CD4-positive, CD25-positive, alpha-beta regulatory T cell (primary cell): ENCODE data around the gene FARP1. TPM values are rescaled to one million over a fixed set of nuclear protein-coding genes. Genes with fewer than 3 reads are reported as not detected.

Experiments
- ATAC-seq, 2 donors: fragments of 150-1000 bp; cut with Tn5 transposase; one replicate each; pipeline ENCODE4 v1.10.0; 2021; ENCODE audit warnings: low read depth in 2 of 2, moderate number of reproducible peaks in 2 of 2, moderate library complexity in 1 of 2
- DNase-seq, 3 donors: peaks; one replicate each; pipeline versions ENCODE4 v3.0.0 to v3.0.0-alpha.2; 2012 to 2022; ENCODE audit warnings: mixed read lengths in 1 of 3
- H3K27ac ChIP-seq: one replicate; pipeline ENCODE4 v1.7.0; 2013; ENCODE audit warnings: mild to moderate bottlenecking, low read length; ENCODE audit not compliant: insufficient read depth, poor library complexity, severe bottlenecking
- H3K27me3 ChIP-seq: one replicate; pipeline ENCODE4 v1.7.0; 2013; ENCODE audit warnings: low read length; ENCODE audit not compliant: control insufficient read depth, insufficient read depth
- H3K36me3 ChIP-seq: one replicate; pipeline ENCODE4 v1.7.0; 2013; ENCODE audit warnings: mild to moderate bottlenecking, low read length, moderate library complexity; ENCODE audit not compliant: control insufficient read depth, insufficient read depth
- H3K4me1 ChIP-seq: 2 replicates; pipeline ENCODE4 v1.7.0; 2013; ENCODE audit warnings: mild to moderate bottlenecking, low read length; ENCODE audit not compliant: insufficient read depth, control insufficient read depth, poor library complexity, severe bottlenecking
- H3K4me3 ChIP-seq: one replicate; pipeline ENCODE4 v1.7.0; 2013; ENCODE audit warnings: low read depth, mild to moderate bottlenecking, low read length, moderate library complexity
- H3K9me3 ChIP-seq, 2 experiments: 1 replicate in 1 of 2; 2 replicates in 1 of 2; pipeline ENCODE4 v1.7.0; 2013; ENCODE audit warnings: low read length in 2 of 2, mild to moderate bottlenecking in 1 of 2, moderate library complexity in 1 of 2; ENCODE audit not compliant: control insufficient read depth in 2 of 2
- H3K27ac Mint-ChIP-seq, 3 donors: one replicate each; pipeline ENCODE4 v1.8.0; 2020 to 2022; ENCODE audit warnings: mild to moderate bottlenecking in 3 of 3, mixed read lengths in 3 of 3, moderate library complexity in 2 of 3
- H3K27me3 Mint-ChIP-seq: one replicate; pipeline ENCODE4 v1.8.0; 2022; ENCODE audit warnings: mild to moderate bottlenecking, mixed read lengths
- H3K36me3 Mint-ChIP-seq: one replicate; pipeline ENCODE4 v1.8.0; 2020; ENCODE audit warnings: mixed read lengths
- H3K4me1 Mint-ChIP-seq, 4 donors: one replicate each; pipeline ENCODE4 v1.8.0; 2020 to 2022; ENCODE audit warnings: mixed read lengths in 4 of 4, mild to moderate bottlenecking in 1 of 4
- H3K4me3 Mint-ChIP-seq, 4 donors: one replicate each; pipeline ENCODE4 v1.8.0; 2020 to 2022; ENCODE audit warnings: mild to moderate bottlenecking in 4 of 4, mixed read lengths in 4 of 4, moderate library complexity in 3 of 4
- H3K9me3 Mint-ChIP-seq, 7 donors: one replicate each; pipeline ENCODE4 v1.8.0; 2020 to 2022; ENCODE audit warnings: mixed read lengths in 7 of 7, mild to moderate bottlenecking in 3 of 7, moderate library complexity in 2 of 7
- polyA plus RNA-seq, 4 donors: library from polyadenylated mRNA; unstranded; fragments of 300-500 nt; fragmentation: Illumina TruSeq; gene quantifications; one replicate each; pipeline ENCODE4 v1.2.3, GENCODE V29; 2021
- total RNA-seq: library from RNA; stranded (reverse); gene quantifications from one replicate; pipeline ENCODE4 v1.2.3, GENCODE V29; 2022

The FARP1 gene
- total and polyA plus RNA-seq, 5 donors from 2014 or later: 0.25 to 0.79 (median 0.46) TPM

DNA sequence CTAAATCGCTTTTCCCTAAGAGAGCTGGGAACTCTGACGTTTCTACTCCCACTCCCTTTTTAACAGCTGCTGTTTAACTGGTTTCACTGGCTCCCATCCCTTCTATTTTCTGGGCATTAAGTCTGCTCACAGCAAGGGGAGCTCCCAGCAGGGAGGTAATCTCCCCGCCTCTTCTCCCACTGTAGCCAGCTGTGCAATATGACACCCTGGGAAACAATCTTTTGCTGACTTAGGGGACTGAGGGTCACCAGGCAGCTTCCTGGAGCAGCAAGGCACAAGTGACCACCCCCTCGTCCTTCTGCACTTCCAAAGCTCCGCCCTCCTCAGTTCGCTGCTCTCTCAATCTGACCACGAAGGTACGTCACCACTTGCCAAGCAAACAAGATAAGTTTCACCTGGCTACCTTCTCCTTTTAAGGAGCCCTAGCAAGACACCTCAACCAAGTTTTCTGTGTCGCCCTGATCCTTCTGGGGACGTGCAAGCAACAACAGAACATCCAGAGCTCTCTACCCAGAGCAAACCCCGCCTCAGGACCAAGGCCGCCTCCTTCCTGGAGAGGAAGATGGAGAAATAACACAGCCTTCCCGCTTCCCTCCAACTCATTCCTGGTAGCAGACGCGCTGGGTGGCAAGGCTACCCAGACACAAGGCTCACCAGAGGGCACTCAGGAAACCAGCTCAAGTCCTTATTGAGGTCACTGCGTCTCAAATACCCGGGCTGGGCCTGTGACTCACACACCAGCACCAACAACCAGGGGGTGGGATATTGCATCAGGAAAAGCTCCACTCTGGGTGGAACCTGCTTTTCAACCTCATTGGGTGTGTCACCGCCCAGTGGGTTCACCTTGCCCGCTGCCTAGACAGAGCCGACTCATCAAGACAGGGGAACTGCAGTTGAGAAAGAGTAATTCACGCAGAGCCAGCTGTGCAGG is 341.7 kb downstream of the FARP1 start:
- H3K27ac ChIP-seq: peak overlapping the region; percentile 57
- H3K36me3 Mint-ChIP-seq: peaks cover 10% of the 10 kb centered on the region
- no peaks in the 10 kb centered on the region for H3K9me3 Mint-ChIP-seq
- H3K4me1 Mint-ChIP-seq: peaks cover 41 to 86% (median 60%) of the 10 kb centered on the region in 4 donors
- peak overlapping the region; percentile 81 to 92 (median 90) for H3K27ac Mint-ChIP-seq
- H3K4me3 Mint-ChIP-seq: peak overlapping the region; percentile 44 to 71 (median 71)
- H3K27me3 ChIP-seq: no peaks in the 10 kb centered on the region
- peaks cover 76% of the 10 kb centered on the region for H3K4me1 ChIP-seq
- DNase-seq: peak; percentile 7 to 53 (median 42)
- peak overlapping the region; percentile 31 for H3K4me3 ChIP-seq
- peaks cover 25% of the 10 kb centered on the region for H3K36me3 ChIP-seq
- no peaks in the 10 kb centered on the region for H3K27me3 Mint-ChIP-seq
- ATAC-seq: peak; percentile 64 to 72
- no peaks in the 10 kb centered on the region for H3K9me3 ChIP-seq

DNA sequence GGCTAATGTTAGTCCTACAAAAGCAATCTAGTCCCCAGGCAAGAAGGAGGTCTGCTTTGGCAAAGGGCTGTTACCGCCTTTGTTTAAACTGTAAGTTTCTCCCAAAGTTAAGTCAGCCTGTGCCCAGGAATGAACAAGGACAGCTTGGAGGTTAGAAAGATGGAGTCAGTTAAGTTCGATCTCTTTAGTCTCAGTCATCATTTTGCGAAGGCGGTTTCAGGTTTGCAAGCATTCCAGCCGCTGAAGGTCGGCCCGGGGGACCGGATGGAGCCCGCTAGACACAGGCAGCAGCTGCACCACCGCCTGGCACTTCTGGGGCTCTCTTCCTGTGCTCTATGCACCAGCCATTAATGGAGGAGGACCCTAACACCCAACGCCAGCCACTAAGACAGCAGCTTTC is 342.7 kb downstream of the FARP1 start:
- Mint-ChIP-seq H3K36me3 (peaks cover 10% of the 10 kb centered on the region), H3K4me3 (peak overlapping the region in 3 of 4 donors; percentile 49 to 71 (median 71)), H3K27me3 (no peaks in the 10 kb centered on the region), H3K9me3 (no peaks in the 10 kb centered on the region), H3K4me1 (peaks cover 41 to 94% (median 66%) of the 10 kb centered on the region in 4 donors), H3K27ac (peak overlapping the region; percentile 78 to 98 (median 92))
- Histone ChIP-seq H3K36me3 (peaks cover 29% of the 10 kb centered on the region), H3K4me1 (peaks cover 79% of the 10 kb centered on the region), H3K4me3 (peak overlapping the region; percentile 31), H3K27ac (peak overlapping the region; percentile 57), H3K9me3 (no peaks in the 10 kb centered on the region), H3K27me3 (no peaks in the 10 kb centered on the region)
- ATAC-seq (no peak), DNase-seq (no peak)

DNA sequence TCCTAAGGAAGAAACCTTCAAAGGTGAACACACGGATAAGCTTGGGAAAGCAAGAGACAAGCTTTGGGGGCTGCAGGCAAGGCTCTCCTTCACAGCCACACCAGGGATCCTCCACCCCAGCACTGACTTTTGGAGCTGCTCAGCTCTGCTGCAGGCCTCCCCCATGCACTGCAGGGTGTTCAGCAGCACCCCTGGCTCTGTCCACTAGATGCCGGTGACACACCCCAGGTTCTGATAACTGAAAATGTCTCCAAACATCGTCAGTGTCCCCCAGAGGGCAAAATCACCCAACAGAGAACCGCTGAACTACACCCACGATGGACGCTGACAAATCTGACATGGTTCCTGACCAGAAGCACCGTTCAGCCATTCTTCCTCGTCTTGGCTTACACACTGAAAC is 343.5 kb downstream of the FARP1 start:
- DNase-seq: no peak
- no peaks in the 10 kb centered on the region for H3K27me3 Mint-ChIP-seq
- H3K27ac Mint-ChIP-seq: peak overlapping the region in 2 of 3 donors; percentile 51 to 67
- H3K4me3 Mint-ChIP-seq: peak overlapping the region in 1 of 4 donors; percentile 44
- Histone ChIP-seq H3K27me3 (no peaks in the 10 kb centered on the region), H3K36me3 (peaks cover 23% of the 10 kb centered on the region), H3K4me1 (peaks cover 78% of the 10 kb centered on the region), H3K27ac (no peak overlapping the region), H3K9me3 (no peaks in the 10 kb centered on the region), H3K4me3 (no peak overlapping the region)
- no peaks in the 10 kb centered on the region for H3K9me3 Mint-ChIP-seq
- peaks cover 6% of the 10 kb centered on the region for H3K36me3 Mint-ChIP-seq
- no peak for ATAC-seq
- H3K4me1 Mint-ChIP-seq: peaks cover 39 to 94% (median 63%) of the 10 kb centered on the region in 4 donors

- H3K4me1 ChIP-seq: peaks cover 75% of the 10 kb centered on the region
- H3K9me3 ChIP-seq: no peaks in the 10 kb centered on the region
- H3K27me3 ChIP-seq: no peaks in the 10 kb centered on the region
- H3K9me3 Mint-ChIP-seq: no peaks in the 10 kb centered on the region
- peaks cover 40 to 93% (median 65%) of the 10 kb centered on the region in 4 donors for H3K4me1 Mint-ChIP-seq
- ATAC-seq (no peak), DNase-seq (no peak)
- peaks cover 4% of the 10 kb centered on the region for H3K36me3 Mint-ChIP-seq
- H3K27ac Mint-ChIP-seq: peak overlapping the region; percentile 51 to 67 (median 54)
- no peaks in the 10 kb centered on the region for H3K27me3 Mint-ChIP-seq
- peaks cover 17% of the 10 kb centered on the region for H3K36me3 ChIP-seq
- H3K4me3 ChIP-seq: no peak overlapping the region
- no peak overlapping the region for H3K27ac ChIP-seq
- peak overlapping the region in 1 of 4 donors; percentile 44 for H3K4me3 Mint-ChIP-seq
Measured at GRCh38 chr13:98487016-98487415, 344.1 kb downstream of the FARP1 start.

GRCh38 chr13:98487522-98487921 is 344.6 kb downstream of the FARP1 start:
- H3K4me1 ChIP-seq: peaks cover 76% of the 10 kb centered on the region
- DNase-seq: no peak
- Mint-ChIP-seq H3K36me3 (peaks cover 4% of the 10 kb centered on the region), H3K27ac (peak overlapping the region in 2 of 3 donors; percentile 67 to 89), H3K27me3 (no peaks in the 10 kb centered on the region), H3K4me3 (peak overlapping the region in 1 of 4 donors; percentile 5), H3K9me3 (no peaks in the 10 kb centered on the region), H3K4me1 (peaks cover 40 to 94% (median 70%) of the 10 kb centered on the region in 4 donors)
- no peak for ATAC-seq
- no peaks in the 10 kb centered on the region for H3K27me3 ChIP-seq
- peaks cover 13% of the 10 kb centered on the region for H3K36me3 ChIP-seq
- H3K4me3 ChIP-seq: no peak overlapping the region
- no peaks in the 10 kb centered on the region for H3K9me3 ChIP-seq
- H3K27ac ChIP-seq: no peak overlapping the region

DNA sequence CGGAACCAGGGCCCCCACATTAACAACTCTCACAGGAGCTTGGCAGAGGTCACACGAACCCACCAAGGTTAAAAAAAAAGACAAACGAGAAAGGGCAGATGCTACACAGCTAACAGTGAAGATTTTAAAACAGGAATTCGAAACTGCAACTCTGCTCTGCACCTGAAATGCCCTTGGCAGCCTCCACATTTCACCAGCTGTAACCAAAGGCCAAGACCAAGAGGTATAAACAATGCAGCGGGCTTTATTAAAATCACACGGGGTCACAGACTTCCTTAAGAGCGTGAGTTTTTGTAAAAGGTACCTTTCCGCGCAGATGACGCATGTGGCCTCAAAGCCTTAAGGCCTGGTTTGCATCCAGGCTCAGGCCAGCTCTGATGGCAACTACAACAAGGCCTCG is 345.8 kb downstream of the FARP1 start:
- Histone ChIP-seq H3K9me3 (no peaks in the 10 kb centered on the region), H3K4me1 (peaks cover 69% of the 10 kb centered on the region), H3K36me3 (peaks cover 14% of the 10 kb centered on the region), H3K4me3 (no peak overlapping the region), H3K27me3 (no peaks in the 10 kb centered on the region), H3K27ac (no peak overlapping the region)
- peak overlapping the region; percentile 73 to 82 (median 78) for H3K27ac Mint-ChIP-seq
- no peaks in the 10 kb centered on the region for H3K27me3 Mint-ChIP-seq
- no peak for ATAC-seq
- H3K9me3 Mint-ChIP-seq: no peaks in the 10 kb centered on the region
- H3K4me3 Mint-ChIP-seq: peak overlapping the region in 2 of 4 donors; percentile 27 to 28
- H3K36me3 Mint-ChIP-seq: peaks cover 4% of the 10 kb centered on the region
- no peak for DNase-seq
- H3K4me1 Mint-ChIP-seq: peaks cover 50 to 93% (median 75%) of the 10 kb centered on the region in 4 donors

- peaks cover 49 to 89% (median 70%) of the 10 kb centered on the region in 4 donors for H3K4me1 Mint-ChIP-seq
- ATAC-seq (no peak), DNase-seq (no peak)
- H3K27me3 ChIP-seq: no peaks in the 10 kb centered on the region
- H3K27ac Mint-ChIP-seq: peak overlapping the region; percentile 13 to 82 (median 45)
- H3K4me3 ChIP-seq: no peak overlapping the region
- peaks cover 4% of the 10 kb centered on the region for H3K36me3 Mint-ChIP-seq
- H3K9me3 ChIP-seq: no peaks in the 10 kb centered on the region
- peak overlapping the region in 1 of 4 donors; percentile 79 for H3K4me3 Mint-ChIP-seq
- H3K27ac ChIP-seq: no peak overlapping the region
- peaks cover 18% of the 10 kb centered on the region for H3K36me3 ChIP-seq
- peaks cover 60% of the 10 kb centered on the region for H3K4me1 ChIP-seq
- H3K27me3 Mint-ChIP-seq: no peaks in the 10 kb centered on the region
- no peaks in the 10 kb centered on the region for H3K9me3 Mint-ChIP-seq
Measured at GRCh38 chr13:98489446-98490194, 346.7 kb downstream of the FARP1 start.
